ENCODE data around the gene YTHDF1.

DNA sequence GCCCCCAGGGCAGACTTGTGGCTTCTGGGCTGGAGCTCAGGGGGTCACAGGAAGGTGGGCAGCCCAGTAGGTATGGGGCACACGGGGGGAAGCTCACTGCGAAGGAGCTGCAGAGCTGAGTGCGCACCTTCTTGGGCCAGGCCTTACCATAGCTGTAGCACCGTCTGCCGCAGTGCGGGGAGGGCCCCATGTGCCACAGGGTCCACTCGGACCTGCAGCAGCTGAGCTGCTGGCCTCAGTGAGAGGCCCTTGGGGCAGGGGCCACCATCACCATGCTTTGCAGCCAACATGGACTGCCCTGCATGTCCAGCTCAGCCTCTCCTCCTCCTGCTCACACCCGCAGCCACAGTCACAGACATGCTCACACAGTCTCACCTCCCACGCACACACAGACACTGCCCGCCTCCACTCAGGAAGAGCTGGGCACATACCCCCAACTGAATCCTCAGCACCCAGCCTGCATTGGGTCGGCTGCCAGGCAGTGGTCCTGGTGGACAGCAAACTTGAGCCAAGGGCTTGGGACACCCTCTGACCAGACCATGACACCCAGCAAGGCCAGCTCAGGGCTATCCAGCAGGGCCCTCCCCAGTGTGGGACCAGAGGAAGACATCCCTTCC is 35.3 kb downstream of the YTHDF1 start:
- TF ChIP-seq, protein P1, sequence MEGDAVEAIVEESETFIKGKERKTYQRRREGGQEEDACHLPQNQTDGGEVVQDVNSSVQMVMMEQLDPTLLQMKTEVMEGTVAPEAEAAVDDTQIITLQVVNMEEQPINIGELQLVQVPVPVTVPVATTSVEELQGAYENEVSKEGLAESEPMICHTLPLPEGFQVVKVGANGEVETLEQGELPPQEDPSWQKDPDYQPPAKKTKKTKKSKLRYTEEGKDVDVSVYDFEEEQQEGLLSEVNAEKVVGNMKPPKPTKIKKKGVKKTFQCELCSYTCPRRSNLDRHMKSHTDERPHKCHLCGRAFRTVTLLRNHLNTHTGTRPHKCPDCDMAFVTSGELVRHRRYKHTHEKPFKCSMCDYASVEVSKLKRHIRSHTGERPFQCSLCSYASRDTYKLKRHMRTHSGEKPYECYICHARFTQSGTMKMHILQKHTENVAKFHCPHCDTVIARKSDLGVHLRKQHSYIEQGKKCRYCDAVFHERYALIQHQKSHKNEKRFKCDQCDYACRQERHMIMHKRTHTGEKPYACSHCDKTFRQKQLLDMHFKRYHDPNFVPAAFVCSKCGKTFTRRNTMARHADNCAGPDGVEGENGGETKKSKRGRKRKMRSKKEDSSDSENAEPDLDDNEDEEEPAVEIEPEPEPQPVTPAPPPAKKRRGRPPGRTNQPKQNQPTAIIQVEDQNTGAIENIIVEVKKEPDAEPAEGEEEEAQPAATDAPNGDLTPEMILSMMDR (IDR thresholded peaks at IDR 0.05): no peak
- TF ChIP-seq POLR2A (IDR thresholded peaks at IDR 0.05) (no peak), POLR2AphosphoS5 (IDR thresholded peaks at IDR 0.05) (no peak), EP300 (IDR thresholded peaks at IDR 0.05) (no peak)

Measured in upper lobe of left lung (tissue), 4 donors.